K562 (cell line): ENCODE results near the gene HIVEP3. TPM values are rescaled to one million over a fixed set of nuclear protein-coding genes. Genes with fewer than 3 reads are reported as not detected.

Experiments used
- ATAC-seq: fragments of 200-7000 bp; cut with Tn5 transposase; 3 replicates; pipeline ENCODE4 v1.9.1; 2020; ENCODE audit warnings: moderate library complexity
- BruUV-seq: library from RNA; stranded (reverse); fragments of 400-500 nt; replicated peaks from 2 replicates; lab custom pipeline; 2021; lab: Mats Ljungman, UMichigan
- CTCF ChIA-PET: fragments of 300-600 bp; formaldehyde crosslinking; extraction: SDS; loops from one replicate; lab custom pipeline; 2021; ENCODE audit warnings: low intra/inter-chr PET ratio; lab: Yijun Ruan, JAX
- POLR2A ChIA-PET: fragments of 300-600, 350-650 bp; sonication (Branson Sonifier 250); formaldehyde crosslinking; extraction: SDS; loops from one replicate; lab custom pipeline; 2021; ENCODE audit warnings: antibody characterized with exemption, inconsistent platforms; lab: Yijun Ruan, JAX
- DNase-seq, 4 experiments: peaks; one replicate each; pipeline versions ENCODE4 v3.0.0 to v3.0.0-alpha.2; 2011 to 2018; ENCODE audit warnings: low spot score in 3 of 4, mixed read lengths in 3 of 4; ENCODE audit errors: extremely low read depth in 1 of 4
- FAIRE-seq: peaks from 2 replicates; lab custom pipeline; 2011; peaks lifted over from hg19 to GRCh38; lab: Jason Lieb, UNC
- H2AFZ ChIP-seq: 2 replicates; pipeline ENCODE4 v1.6.0; 2011; ENCODE audit warnings: low read depth, low read length, control low read depth, inconsistent platforms
- H3K27ac ChIP-seq: fragments of 200-600 bp; 3 replicates; pipeline ENCODE4 v1.8.0; 2011; ENCODE audit warnings: low read depth, mild to moderate bottlenecking, control low read depth, inconsistent platforms, low read length, moderate library complexity, mixed read lengths; ENCODE audit errors: extremely low read depth
- H3K27me3 ChIP-seq, 2 experiments: fragments of 300-600 bp in 1 of 2; 2 replicates in 1 of 2; 3 replicates in 1 of 2; pipeline versions ENCODE4 v1.6.0 to v1.8.0; 2011; ENCODE audit warnings: inconsistent platforms in 2 of 2, low read length in 2 of 2, mild to moderate bottlenecking in 1 of 2, mixed read lengths in 1 of 2, moderate library complexity in 1 of 2; ENCODE audit not compliant: control insufficient read depth in 2 of 2, insufficient read depth in 2 of 2
- H3K36me3 ChIP-seq: fragments of 300-600 bp; 3 replicates; pipeline ENCODE4 v1.8.0; 2011; ENCODE audit warnings: mild to moderate bottlenecking, low read length, inconsistent platforms; ENCODE audit not compliant: control insufficient read depth, insufficient read depth
- H3K4me1 ChIP-seq, 2 experiments: fragments of 200-600 bp in 1 of 2; replicated peaks in 1 of 2; 2 replicates in 1 of 2; 3 replicates in 1 of 2; pipeline versions ENCODE4 v1.5.1 to v1.8.0; 2011; ENCODE audit warnings: inconsistent platforms in 2 of 2, low read length in 2 of 2, mild to moderate bottlenecking in 1 of 2, mixed read lengths in 1 of 2, moderate library complexity in 1 of 2; ENCODE audit not compliant: control insufficient read depth in 2 of 2, insufficient read depth in 2 of 2
- H3K4me2 ChIP-seq: 2 replicates; pipeline ENCODE4 v1.6.1; 2011; ENCODE audit warnings: low read length, control low read depth, inconsistent platforms, mixed read lengths; ENCODE audit not compliant: insufficient read depth
- H3K4me3 ChIP-seq: fragments of 200-600 bp; sonication (generic), shearing (Covaris generic); 2 replicates; pipeline ENCODE4 v1.5.1; 2016; ENCODE audit warnings: control low read depth, inconsistent platforms
- H3K79me2 ChIP-seq: fragments of 200-600 bp; 3 replicates; pipeline ENCODE4 v1.8.0; 2011; ENCODE audit warnings: low read length, inconsistent platforms; ENCODE audit not compliant: control insufficient read depth, insufficient read depth
- H3K9ac ChIP-seq, 2 experiments: 2 replicates each; pipeline versions ENCODE4 v1.6.0 to v1.6.1; 2011; ENCODE audit warnings: low read depth in 2 of 2, low read length in 2 of 2, control low read depth in 1 of 2, inconsistent platforms in 1 of 2, mild to moderate bottlenecking in 1 of 2, mixed read lengths in 1 of 2; ENCODE audit not compliant: insufficient read depth in 1 of 2
- H3K9me1 ChIP-seq: one replicate; pipeline ENCODE4 v1.6.0; 2011; ENCODE audit warnings: inconsistent platforms, mild to moderate bottlenecking, low read length, moderate library complexity; ENCODE audit not compliant: control insufficient read depth, insufficient read depth
- H3K9me3 ChIP-seq: replicated peaks from 2 replicates; pipeline ENCODE4 v1.5.1; 2011; ENCODE audit warnings: low read depth, low read length, inconsistent platforms; ENCODE audit not compliant: control insufficient read depth, insufficient read depth
- H4K20me1 ChIP-seq: replicated peaks from 2 replicates; pipeline ENCODE4 v1.6.1; 2011; ENCODE audit warnings: low read length, inconsistent platforms, mixed read lengths; ENCODE audit not compliant: control insufficient read depth, insufficient read depth
- DACH1 ChIP-seq: fragments of 450-650 bp; IDR thresholded peaks from 2 replicates; pipeline ENCODE4 v1.6.1; 2018; ENCODE audit not compliant: partially characterized antibody
- JUND ChIP-seq, 2 experiments: IDR thresholded peaks; 2 replicates in 1 of 2; 3 replicates in 1 of 2; pipeline ENCODE4 v1.6.1; 2011; ENCODE audit warnings: borderline replicate concordance in 2 of 2, low read depth in 2 of 2, low read length in 2 of 2, improper control_type of control experiment in 1 of 2, missing biosample characterization in 1 of 2, missing genetic modification characterization in 1 of 2, missing genetic modification reagents in 1 of 2
- KDM5B ChIP-seq: fragments of 200-600 bp; sonication (generic); IDR thresholded peaks from 2 replicates; pipeline ENCODE4 v1.6.1; 2012; ENCODE audit warnings: low read depth, mild to moderate bottlenecking, moderate library complexity, low read length, control low read depth, inconsistent platforms; ENCODE audit not compliant: insufficient replicate concordance
- RB1 ChIP-seq: fragments of 450-650 bp; IDR thresholded peaks from 2 replicates; pipeline ENCODE4 v1.6.1; 2017; ENCODE audit warnings: low read depth, mild to moderate bottlenecking
- SAFB ChIP-seq: fragments of 200-400 bp; formaldehyde crosslinking; IDR thresholded peaks from 2 replicates; pipeline ENCODE4 v1.6.1; 2017; ENCODE audit warnings: low read depth, low read length, borderline replicate concordance
- SMAD1 ChIP-seq: fragments of 150-350 bp; IDR thresholded peaks from 2 replicates; pipeline ENCODE4 v1.6.1; 2014; ENCODE audit warnings: low read length, low read depth; ENCODE audit not compliant: partially characterized antibody
- SMAD3 ChIP-seq: fragments of 450-650 bp; formaldehyde crosslinking; conservative IDR thresholded peaks from 2 replicates; pipeline ENCODE4 v1.4.0; 2020; ENCODE audit warnings: mild to moderate bottlenecking
- TAF1 ChIP-seq: IDR thresholded peaks from 2 replicates; pipeline ENCODE4 v1.6.1; 2011; ENCODE audit warnings: mild to moderate bottlenecking, low read length, moderate library complexity; ENCODE audit not compliant: insufficient read depth, control insufficient read depth, severe bottlenecking; ENCODE audit errors: extremely low read depth
- ZNF316 ChIP-seq: fragments of 450-650 bp; IDR thresholded peaks from 2 replicates; pipeline ENCODE4 v1.6.1; 2016
- WGBS: fragments of 100-300 bp; shearing (Covaris generic); methylation state at CpG from one replicate; pipeline ENCODE4 v1.1.6; 2016; ENCODE audit warnings: low coverage, mixed read lengths; ENCODE audit not compliant: insufficient coverage; ENCODE audit errors: missing lambda C conversion rate; 5-methylcytosine and 5-hydroxymethylcytosine counted together
- in situ Hi-C: fragments of 300-500 bp; cut with MboI; formaldehyde crosslinking; loops from 4 replicates; pipeline ENCODE4 v1.15.0; 2018; ENCODE audit warnings: inconsistent platforms, mixed read lengths
- intact Hi-C: fragments of 100-400 bp; cut with micrococcal nuclease; formaldehyde crosslinking; loops from 2 replicates; pipeline ENCODE4 v1.14.2; 2022
- polyA plus RNA-seq, 8 experiments: library from polyadenylated mRNA; depleted of rRNA in 4 of 8; stranded (reverse) in 5 of 8; unstranded in 3 of 8; fragments of >200 nt; fragmentation: Nextera tagmentation in 2 of 8; fragmentation: Illumina TruSeq in 1 of 8; extraction: Ambion mirVana in 2 of 8; extraction: Trizol in 1 of 8; gene quantifications; 2 replicates each; pipeline versions ENCODE4 v1.2.1 to v1.2.3, GENCODE V29; 2011 to 2014; ENCODE audit warnings: inconsistent platforms in 1 of 8, missing spikeins in 1 of 8
- total RNA-seq, 7 experiments: library from RNA; depleted of rRNA in 6 of 7; stranded (reverse); fragments of >200 nt in 6 of 7; fragmentation: Illumina TruSeq in 2 of 7; extraction: Trizol in 2 of 7; gene quantifications; 2 replicates each; pipeline versions ENCODE4 v1.2.1 to v1.2.3, GENCODE V29; 2011 to 2021; ENCODE audit warnings: low replicate concordance in 1 of 7
- TF ChIP-seq, protein P1 (sequence below): fragments of 450-650 bp; IDR thresholded peaks from 2 replicates; pipeline ENCODE4 v1.6.1; 2016; ENCODE audit warnings: low read depth
- TF ChIP-seq, protein P2 (sequence below): fragments of 450-650 bp; IDR thresholded peaks from 2 replicates; pipeline ENCODE4 v1.6.1; 2018; ENCODE audit warnings: mild to moderate bottlenecking, low read depth; ENCODE audit not compliant: partially characterized antibody

Gene HIVEP3
- total and polyA plus RNA-seq, 9 of the 15 experiments (the other 6 are each of a cell fraction or from before 2014, with no cell fraction given) = 0.09 to 0.58 (median 0.34) TPM; not detected in 1

GRCh38 chr1:41587791-41588190 is 330.9 kb downstream of the HIVEP3 start (continued):
- TF ChIP-seq KDM5B (no peak), JUND (IDR thresholded peaks at IDR 0.05; ENCODE audit: borderline replicate concordance, low read depth, low read length) (no peak), JUND (tag; IDR thresholded peaks at IDR 0.05; ENCODE audit: borderline replicate concordance, low read depth, low read length) (no peak), RB1 (no peak)

DNA sequence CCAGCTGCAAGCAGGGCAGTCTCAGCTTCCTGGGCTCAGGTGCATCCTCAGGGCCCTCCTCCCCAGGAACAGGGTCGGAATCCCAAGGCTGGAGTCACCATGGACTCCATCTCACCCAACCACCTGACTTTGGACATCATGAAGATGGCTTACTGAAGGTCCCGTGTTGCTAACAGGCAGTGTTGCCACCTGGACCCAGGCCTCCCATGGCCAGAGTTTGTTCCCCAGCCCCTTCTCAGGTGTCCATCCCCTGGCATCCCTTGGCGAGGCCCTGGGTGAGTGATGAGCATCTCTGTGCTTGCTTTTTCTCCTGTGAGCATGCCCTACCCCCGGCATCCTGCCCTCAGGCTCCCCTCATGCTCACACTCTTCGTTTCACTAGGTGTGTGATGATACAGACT is 332.5 kb downstream of the HIVEP3 start:
- DNase-seq (no peak), FAIRE-seq (no peak), ATAC-seq (no peak)
- intact Hi-C loops = no loop called here
- H3K4me1 ChIP-seq = peaks cover 0 to 4% of the 10 kb centered on the region in 2 experiments; a peak in 1 of 5 replicates
- no peak overlapping the region for H3K27ac ChIP-seq
- ChIA-PET POLR2A (no interaction called here), CTCF (no interaction called here)
- no TSS peak for BruUV-seq
- no peaks in the 10 kb centered on the region for H3K36me3 ChIP-seq
- H3K9me3 ChIP-seq = no peaks in the 10 kb centered on the region
- peaks cover 24 to 70% of the 10 kb centered on the region in 2 experiments for H3K27me3 ChIP-seq
- H3K79me2 ChIP-seq = no peaks in the 10 kb centered on the region
- in situ Hi-C loops = no loop called here
- no peaks in the 10 kb centered on the region for H3K9me1 ChIP-seq
- no peak overlapping the region for H3K4me2 ChIP-seq
- H3K4me3 ChIP-seq = no peak overlapping the region
- H3K9ac ChIP-seq = no peak overlapping the region
- WGBS = 4% methylated on average over 5 of the region's 5 CpGs
- no peak overlapping the region for H2AFZ ChIP-seq
- H4K20me1 ChIP-seq = peaks cover 4% of the 10 kb centered on the region; the same call in 1 of the 2 replicates
- TF ChIP-seq SMAD3 (CRISPR knock-in tag) = no peak
- TF ChIP-seq TAF1 = no peak
- TF ChIP-seq ZNF316 = no peak
- no peak for TF ChIP-seq DACH1
- TF ChIP-seq SMAD1 = no peak
- TF ChIP-seq, protein P1, sequence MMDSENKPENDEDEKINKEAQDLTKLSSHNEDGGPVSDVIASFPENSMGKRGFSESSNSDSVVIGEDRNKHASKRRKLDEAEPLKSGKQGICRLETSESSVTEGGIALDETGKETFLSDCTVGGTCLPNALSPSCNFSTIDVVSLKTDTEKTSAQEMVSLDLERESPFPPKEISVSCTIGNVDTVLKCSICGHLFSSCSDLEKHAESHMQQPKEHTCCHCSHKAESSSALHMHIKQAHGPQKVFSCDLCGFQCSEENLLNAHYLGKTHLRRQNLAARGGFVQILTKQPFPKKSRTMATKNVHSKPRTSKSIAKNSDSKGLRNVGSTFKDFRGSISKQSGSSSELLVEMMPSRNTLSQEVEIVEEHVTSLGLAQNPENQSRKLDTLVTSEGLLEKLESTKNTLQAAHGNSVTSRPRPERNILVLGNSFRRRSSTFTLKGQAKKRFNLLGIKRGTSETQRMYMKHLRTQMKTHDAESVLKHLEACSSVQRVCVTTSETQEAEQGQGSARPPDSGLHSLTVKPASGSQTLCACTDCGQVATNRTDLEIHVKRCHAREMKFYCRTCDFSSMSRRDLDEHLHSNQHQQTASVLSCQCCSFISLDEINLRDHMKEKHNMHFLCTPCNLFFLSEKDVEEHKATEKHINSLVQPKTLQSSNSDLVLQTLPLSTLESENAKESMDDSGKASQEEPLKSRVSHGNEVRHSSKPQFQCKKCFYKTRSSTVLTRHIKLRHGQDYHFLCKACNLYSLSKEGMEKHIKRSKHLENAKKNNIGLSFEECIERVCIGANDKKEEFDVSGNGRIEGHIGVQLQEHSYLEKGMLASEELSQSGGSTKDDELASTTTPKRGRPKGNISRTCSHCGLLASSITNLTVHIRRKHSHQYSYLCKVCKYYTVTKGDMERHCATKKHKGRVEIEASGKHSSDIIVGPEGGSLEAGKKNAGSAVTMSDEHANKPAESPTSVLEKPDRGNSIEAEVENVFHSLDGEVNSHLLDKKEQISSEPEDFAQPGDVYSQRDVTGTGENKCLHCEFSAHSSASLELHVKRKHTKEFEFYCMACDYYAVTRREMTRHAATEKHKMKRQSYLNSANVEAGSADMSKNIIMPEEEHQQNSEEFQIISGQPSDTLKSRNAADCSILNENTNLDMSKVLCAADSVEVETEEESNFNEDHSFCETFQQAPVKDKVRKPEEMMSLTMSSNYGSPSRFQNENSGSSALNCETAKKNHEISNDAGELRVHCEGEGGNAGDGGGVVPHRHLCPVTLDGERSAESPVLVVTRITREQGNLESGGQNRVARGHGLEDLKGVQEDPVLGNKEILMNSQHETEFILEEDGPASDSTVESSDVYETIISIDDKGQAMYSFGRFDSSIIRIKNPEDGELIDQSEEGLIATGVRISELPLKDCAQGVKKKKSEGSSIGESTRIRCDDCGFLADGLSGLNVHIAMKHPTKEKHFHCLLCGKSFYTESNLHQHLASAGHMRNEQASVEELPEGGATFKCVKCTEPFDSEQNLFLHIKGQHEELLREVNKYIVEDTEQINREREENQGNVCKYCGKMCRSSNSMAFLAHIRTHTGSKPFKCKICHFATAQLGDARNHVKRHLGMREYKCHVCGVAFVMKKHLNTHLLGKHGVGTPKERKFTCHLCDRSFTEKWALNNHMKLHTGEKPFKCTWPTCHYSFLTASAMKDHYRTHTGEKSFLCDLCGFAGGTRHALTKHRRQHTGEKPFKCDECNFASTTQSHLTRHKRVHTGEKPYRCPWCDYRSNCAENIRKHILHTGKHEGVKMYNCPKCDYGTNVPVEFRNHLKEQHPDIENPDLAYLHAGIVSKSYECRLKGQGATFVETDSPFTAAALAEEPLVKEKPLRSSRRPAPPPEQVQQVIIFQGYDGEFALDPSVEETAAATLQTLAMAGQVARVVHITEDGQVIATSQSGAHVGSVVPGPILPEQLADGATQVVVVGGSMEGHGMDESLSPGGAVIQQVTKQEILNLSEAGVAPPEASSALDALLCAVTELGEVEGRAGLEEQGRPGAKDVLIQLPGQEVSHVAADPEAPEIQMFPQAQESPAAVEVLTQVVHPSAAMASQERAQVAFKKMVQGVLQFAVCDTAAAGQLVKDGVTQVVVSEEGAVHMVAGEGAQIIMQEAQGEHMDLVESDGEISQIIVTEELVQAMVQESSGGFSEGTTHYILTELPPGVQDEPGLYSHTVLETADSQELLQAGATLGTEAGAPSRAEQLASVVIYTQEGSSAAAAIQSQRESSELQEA = no peak
- TF ChIP-seq, protein P2, sequence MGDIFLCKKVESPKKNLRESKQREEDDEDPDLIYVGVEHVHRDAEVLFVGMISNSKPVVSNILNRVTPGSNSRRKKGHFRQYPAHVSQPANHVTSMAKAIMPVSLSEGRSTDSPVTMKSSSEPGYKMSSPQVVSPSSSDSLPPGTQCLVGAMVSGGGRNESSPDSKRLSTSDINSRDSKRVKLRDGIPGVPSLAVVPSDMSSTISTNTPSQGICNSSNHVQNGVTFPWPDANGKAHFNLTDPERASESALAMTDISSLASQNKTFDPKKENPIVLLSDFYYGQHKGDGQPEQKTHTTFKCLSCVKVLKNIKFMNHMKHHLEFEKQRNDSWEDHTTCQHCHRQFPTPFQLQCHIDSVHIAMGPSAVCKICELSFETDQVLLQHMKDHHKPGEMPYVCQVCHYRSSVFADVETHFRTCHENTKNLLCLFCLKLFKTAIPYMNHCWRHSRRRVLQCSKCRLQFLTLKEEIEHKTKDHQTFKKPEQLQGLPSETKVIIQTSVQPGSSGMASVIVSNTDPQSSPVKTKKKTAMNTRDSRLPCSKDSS = no peak
- no peak for TF ChIP-seq SAFB
